Lung (tissue), 12 donors: ENCODE data around the gene ACTN3. TPM values are rescaled to one million over a fixed set of nuclear protein-coding genes. Genes with fewer than 3 reads are reported as not detected.

Source experiments
- ATAC-seq: fragments of 200-7000 bp; cut with Tn5 transposase; one replicate; pipeline ENCODE4 v1.9.1; 2020; ENCODE audit warnings: moderate number of reproducible peaks; ENCODE audit not compliant: insufficient read depth, low FRiP score
- DNase-seq, 3 donors: peaks; one replicate each; pipeline ENCODE4 v3.0.0-alpha.2; 2013 to 2017
- H3K27ac ChIP-seq, 2 donors: one replicate each; pipeline ENCODE4 v1.5.1; 2013; ENCODE audit warnings: mild to moderate bottlenecking in 2 of 2, moderate library complexity in 2 of 2, control low read depth in 1 of 2, inconsistent platforms in 1 of 2, low read depth in 1 of 2, low read length in 1 of 2
- H3K27me3 ChIP-seq, 3 donors: one replicate each; pipeline ENCODE4 v1.5.1; 2013; ENCODE audit warnings: low read length in 2 of 3; ENCODE audit not compliant: control insufficient read depth in 3 of 3, insufficient read depth in 3 of 3
- H3K36me3 ChIP-seq, 4 donors: one replicate each; pipeline ENCODE4 v1.5.1; 2013; ENCODE audit warnings: low read length in 4 of 4, mild to moderate bottlenecking in 1 of 4, moderate library complexity in 1 of 4; ENCODE audit not compliant: control insufficient read depth in 4 of 4, insufficient read depth in 4 of 4
- H3K4me1 ChIP-seq, 5 donors: one replicate each; pipeline ENCODE4 v1.5.1; 2013; ENCODE audit warnings: low read length in 5 of 5, mild to moderate bottlenecking in 2 of 5, moderate library complexity in 1 of 5; ENCODE audit not compliant: control insufficient read depth in 5 of 5, insufficient read depth in 5 of 5
- H3K4me3 ChIP-seq: one replicate; pipeline ENCODE4 v1.5.1; 2013; ENCODE audit warnings: mild to moderate bottlenecking, control low read depth, moderate library complexity
- H3K9ac ChIP-seq, 2 donors: one replicate each; pipeline ENCODE4 v1.5.1; 2013; ENCODE audit warnings: low read length in 2 of 2, control low read depth in 1 of 2; ENCODE audit not compliant: insufficient read depth in 1 of 2
- H3K9me3 ChIP-seq, 4 donors: one replicate each; pipeline ENCODE4 v1.5.1; 2013; ENCODE audit warnings: low read length in 3 of 4, mild to moderate bottlenecking in 1 of 4, moderate library complexity in 1 of 4; ENCODE audit not compliant: control insufficient read depth in 4 of 4, insufficient read depth in 3 of 4
- CTCF ChIP-seq: IDR thresholded peaks from 2 replicates; pipeline ENCODE4 v1.5.1; 2012; ENCODE audit warnings: mild to moderate bottlenecking; ENCODE audit errors: control extremely low read depth, extremely low read depth
- WGBS, 2 donors: extraction: QIAGEN DNeasy Blood & Tissue Kit; methylation state at CpG; one replicate each; pipeline ENCODE4 v1.1.7; 2013; 5-methylcytosine and 5-hydroxymethylcytosine counted together
- polyA plus RNA-seq, 2 donors: library from polyadenylated mRNA; stranded (reverse); fragments of 200-250 nt; gene quantifications; one replicate each; pipeline ENCODE4 v1.2.1, GENCODE V29; 2013
- total RNA-seq, 2 donors: library from RNA; depleted of rRNA in 1 of 2; stranded (reverse); fragments of >200 nt in 1 of 2; gene quantifications; one replicate each; pipeline ENCODE4 v1.2.1, GENCODE V29; 2014 to 2021
- donor health status: control.
- donor health status: control.
- donor health status: Bipolar disorder and iron deficiency.
- donor health status: healthy.
- donor health status: DM: yes; HTN: yes; CAD: no.

The ACTN3 gene
- total and polyA plus RNA-seq, 4 donors, result 0.04 to 0.15 (median 0.07) TPM; not detected in 1

DNA sequence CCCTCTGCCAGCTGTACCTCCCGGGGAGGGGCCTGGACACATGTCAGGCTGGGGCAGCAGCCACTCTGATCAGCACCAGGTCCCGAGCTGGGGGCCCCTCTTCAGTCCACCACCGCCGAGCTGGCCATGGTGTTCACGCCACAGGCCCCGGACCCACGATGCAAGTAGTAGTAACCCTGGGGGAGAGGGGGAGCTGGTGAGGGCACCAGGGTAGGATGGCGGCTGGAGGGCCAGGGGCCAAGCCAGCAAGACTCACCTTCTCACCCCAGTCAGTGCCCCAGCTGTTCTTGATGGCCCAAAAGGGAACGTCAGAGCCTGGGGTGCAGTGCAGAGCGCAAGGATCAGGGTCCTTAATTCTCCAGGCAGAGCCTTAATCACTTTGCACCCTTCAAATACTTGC lies 17.1 kb downstream of the ACTN3 start:
- TF ChIP-seq CTCF, result no peak
- no peak overlapping the region for H3K4me3 ChIP-seq
- H3K27ac ChIP-seq, result no peak overlapping the region
- DNase-seq, result no peak
- peaks cover 0 to 2% (median 0%) of the 10 kb centered on the region in 4 donors for H3K36me3 ChIP-seq
- ATAC-seq, result no peak
- H3K9ac ChIP-seq, result no peak overlapping the region
- H3K27me3 ChIP-seq, result peaks cover 0 to 2% (median under 1%) of the 10 kb centered on the region in 3 donors
- H3K4me1 ChIP-seq, result peaks cover 0 to 13% (median 0%) of the 10 kb centered on the region in 5 donors
- no peaks in the 10 kb centered on the region for H3K9me3 ChIP-seq
- WGBS, 2 donors, result 91 to 95% methylated on average over 9 to 10 of the region's 10 CpGs

- H3K9me3 ChIP-seq, result no peaks in the 10 kb centered on the region
- no peak overlapping the region for H3K27ac ChIP-seq
- DNase-seq (no peak), ATAC-seq (no peak)
- peaks cover 0 to 2% (median 0%) of the 10 kb centered on the region in 4 donors for H3K36me3 ChIP-seq
- no peak overlapping the region for H3K9ac ChIP-seq
- no peaks in the 10 kb centered on the region for H3K27me3 ChIP-seq
- H3K4me3 ChIP-seq, result no peak overlapping the region
- peaks cover 0 to 10% (median 0%) of the 10 kb centered on the region in 5 donors for H3K4me1 ChIP-seq
- 91 to 95% methylated on average over 13 to 14 of the region's 14 CpGs for WGBS, 2 donors
- no peak for TF ChIP-seq CTCF
Observed at GRCh38 chr11:66564538-66564937, 17.8 kb downstream of the ACTN3 start.

- Histone ChIP-seq H3K9ac (no peak overlapping the region), H3K4me1 (peaks cover 0 to 10% (median 0%) of the 10 kb centered on the region in 5 donors), H3K27me3 (no peaks in the 10 kb centered on the region), H3K9me3 (no peaks in the 10 kb centered on the region), H3K27ac (no peak overlapping the region), H3K36me3 (peaks cover 0 to 2% (median 0%) of the 10 kb centered on the region in 4 donors), H3K4me3 (no peak overlapping the region)
- ATAC-seq (no peak), DNase-seq (no peak)
- 91 to 93% methylated on average over 5 of the region's 5 CpGs for WGBS, 2 donors
- no peak for TF ChIP-seq CTCF
Observed at GRCh38 chr11:66564984-66565383, 18.3 kb downstream of the ACTN3 start.

GRCh38 chr11:66566221-66566620 lies 19.5 kb downstream of the ACTN3 start:
- no peak overlapping the region for H3K4me3 ChIP-seq
- H3K9me3 ChIP-seq, result no peaks in the 10 kb centered on the region
- no peak for DNase-seq
- WGBS, 2 donors, result 91 to 93% methylated on average over 8 of the region's 8 CpGs
- no peak for TF ChIP-seq CTCF
- H3K27me3 ChIP-seq, result no peaks in the 10 kb centered on the region
- H3K4me1 ChIP-seq, result peaks cover 0 to 10% (median 0%) of the 10 kb centered on the region in 5 donors
- ATAC-seq, result no peak
- H3K27ac ChIP-seq, result no peak overlapping the region
- peaks cover 0 to 2% (median 0%) of the 10 kb centered on the region in 4 donors for H3K36me3 ChIP-seq
- no peak overlapping the region for H3K9ac ChIP-seq
